Stimulated activated CD4-positive, alpha-beta T cell treated with anti-CD3 and anti-CD28 coated beads, Interleukin-12 subunit alpha, Interleukin-12 subunit beta, amount 100 ng/mL, for 24 hours (primary cell): ENCODE measurements around the gene SAMD4B.
"Not testable (repeated sequence)": the region's sequence is repeated elsewhere in the genome, so short reads cannot be mapped to it uniquely, and the experiment has no call there.

ENCODE experiments used
- DNase-seq, 2 experiments: peaks; one replicate each; pipeline ENCODE4 v3.0.0-alpha.2; 2020; ENCODE audit warnings: low read depth in 2 of 2

The SAMD4B gene

GRCh38 chr19:39369200-39369599, 27.0 kb downstream of the SAMD4B start:
- DNase-seq, result no peak

DNA sequence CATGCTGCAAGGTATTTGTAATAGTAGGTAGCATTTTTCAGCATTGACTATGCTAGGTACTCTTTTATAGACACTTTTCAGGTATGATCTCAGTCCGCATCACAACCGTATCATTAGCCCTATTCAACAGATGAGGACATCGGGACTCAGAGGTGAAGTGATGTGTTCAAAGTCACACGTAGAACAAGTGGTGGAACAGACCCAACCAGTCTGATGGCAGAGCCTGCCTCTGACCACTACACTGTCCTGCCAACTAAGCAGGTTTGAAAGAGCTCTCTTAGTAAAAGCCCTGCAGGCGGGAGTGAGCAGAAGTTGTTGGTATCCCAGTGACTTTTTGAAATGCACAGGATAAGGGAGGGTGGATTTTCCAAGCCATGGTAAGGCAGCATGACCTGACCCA, 28.5 kb downstream of the SAMD4B start:
- no peak for DNase-seq

DNA sequence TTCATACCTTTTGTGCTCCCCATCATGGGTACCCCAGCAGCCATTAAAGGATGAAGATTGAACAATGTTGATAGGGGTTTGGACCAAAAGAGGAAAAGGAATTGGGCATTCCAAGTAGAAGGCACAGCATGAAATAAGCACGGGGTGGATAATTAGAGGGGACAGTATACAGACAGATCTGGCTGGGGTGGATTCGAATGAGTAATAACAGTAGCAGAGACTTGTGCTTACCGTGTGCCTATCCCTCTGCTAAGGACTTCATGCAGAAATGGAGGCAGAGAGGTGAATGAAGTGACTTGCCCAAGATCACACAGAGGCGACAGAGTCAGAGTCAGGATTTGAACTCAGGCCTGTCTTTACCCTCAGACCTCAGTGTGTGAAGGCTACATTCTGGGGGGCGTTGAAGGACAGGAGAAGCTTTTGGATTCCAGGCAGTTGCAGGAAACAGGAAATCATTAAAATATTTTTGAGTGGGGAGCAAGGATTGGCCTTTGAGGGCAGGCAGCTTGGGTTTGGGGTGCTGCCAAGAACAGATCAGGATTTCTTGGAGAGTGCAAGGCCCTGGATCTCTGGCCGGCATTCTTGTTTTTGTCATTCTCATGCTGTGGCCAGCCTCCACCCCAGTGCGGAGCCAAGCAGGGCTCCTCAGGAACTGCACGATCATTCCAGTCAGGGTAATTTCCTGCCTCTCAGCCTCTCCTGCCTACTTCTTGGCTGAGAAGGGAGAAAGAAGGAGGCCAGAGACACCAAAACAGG, 30.0 kb downstream of the SAMD4B start:
- no peak for DNase-seq

DNA sequence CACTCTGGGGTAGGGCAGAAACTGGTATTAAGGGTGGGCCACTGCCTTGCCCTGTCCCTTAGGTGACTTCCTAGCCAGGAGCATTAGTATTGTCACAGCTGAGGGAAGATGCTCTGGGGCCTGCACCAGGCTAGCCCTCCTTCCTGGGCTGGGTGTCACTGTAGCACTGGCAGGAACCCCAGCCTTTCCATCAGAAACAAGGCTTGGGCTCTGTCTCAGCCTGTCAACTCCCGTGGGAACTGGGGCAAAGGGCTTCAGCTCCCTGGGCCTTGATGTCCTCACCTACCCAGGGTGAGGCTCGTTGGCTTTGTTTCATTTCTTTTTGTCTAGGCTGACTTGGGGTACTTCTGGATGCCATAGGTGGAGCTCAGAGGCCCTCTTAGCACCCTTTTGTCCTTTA, 30.7 kb downstream of the SAMD4B start:
- no peak for DNase-seq

DNA sequence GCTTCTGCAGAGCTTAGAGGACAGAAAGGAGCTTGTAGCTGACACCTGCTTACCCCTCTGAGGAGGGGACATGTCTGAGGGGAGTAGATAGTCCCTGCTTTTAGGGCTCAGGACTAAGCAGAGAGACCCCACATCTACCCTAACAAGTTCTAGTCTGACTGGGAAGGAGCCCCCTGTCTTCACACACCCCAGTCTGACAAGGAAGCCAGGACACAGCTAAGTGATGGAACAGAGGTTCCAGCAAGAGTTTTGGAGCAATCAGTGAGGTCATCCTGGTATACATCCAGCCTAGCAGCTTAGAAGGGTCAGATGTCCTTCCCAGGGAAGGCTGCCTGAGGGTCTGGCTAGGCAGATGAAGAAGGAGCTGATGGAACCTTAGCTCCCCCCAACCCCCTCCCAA, 33.7 kb downstream of the SAMD4B start:
- no peak for DNase-seq

- no peak for DNase-seq
These were observed 35.4 kb downstream of the SAMD4B start for GRCh38 chr19:39377373-39378362.

DNA sequence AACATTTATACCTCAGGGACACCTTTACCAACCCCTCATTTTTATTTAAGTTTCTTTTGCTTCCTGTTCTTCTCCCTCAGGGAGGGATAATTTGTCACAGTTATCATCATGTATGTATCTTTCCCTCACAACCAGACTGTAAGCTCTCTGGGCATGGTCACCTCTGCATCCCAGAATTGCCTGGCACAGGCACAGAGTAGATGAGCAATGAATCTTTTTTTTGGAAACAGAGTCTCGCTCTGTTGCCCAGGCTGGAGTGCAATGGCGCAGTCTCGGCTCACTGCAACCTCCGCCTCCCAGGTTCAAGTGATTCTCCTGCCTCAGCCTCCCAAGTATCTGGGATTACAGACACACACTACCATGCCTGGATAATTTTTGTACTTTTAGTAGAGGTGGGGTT, 37.1 kb downstream of the SAMD4B start:
- DNase-seq, result not testable (repeated sequence)

DNA sequence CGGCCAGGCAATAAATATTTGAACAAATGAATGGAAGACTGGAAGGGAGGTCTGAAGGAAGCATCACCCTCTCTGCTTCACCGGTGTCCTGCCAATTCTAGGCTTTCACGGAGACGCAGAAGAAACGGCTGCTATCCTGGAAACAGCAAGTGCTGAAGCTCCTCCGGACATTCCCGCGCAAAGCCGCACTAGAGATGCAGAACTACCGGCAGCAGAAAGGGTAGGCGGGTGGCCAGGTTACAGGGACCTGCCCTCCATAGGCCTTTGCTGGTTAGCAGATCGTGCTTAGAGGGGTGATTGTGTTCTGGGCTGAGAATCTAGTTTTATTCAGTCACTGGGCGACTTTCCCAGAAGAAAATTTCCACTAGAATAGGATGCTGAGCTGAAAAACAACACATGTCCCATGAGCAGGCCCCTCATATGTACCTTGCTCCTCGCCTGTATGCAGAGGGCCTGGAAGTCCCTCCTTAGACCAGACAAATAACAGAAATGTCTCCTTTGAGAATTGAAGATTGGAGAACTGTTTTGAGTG, 37.7 kb downstream of the SAMD4B start:
- DNase-seq, result no peak

GRCh38 chr19:39380521-39381502, 38.6 kb downstream of the SAMD4B start:
- DNase-seq, result no peak

DNA sequence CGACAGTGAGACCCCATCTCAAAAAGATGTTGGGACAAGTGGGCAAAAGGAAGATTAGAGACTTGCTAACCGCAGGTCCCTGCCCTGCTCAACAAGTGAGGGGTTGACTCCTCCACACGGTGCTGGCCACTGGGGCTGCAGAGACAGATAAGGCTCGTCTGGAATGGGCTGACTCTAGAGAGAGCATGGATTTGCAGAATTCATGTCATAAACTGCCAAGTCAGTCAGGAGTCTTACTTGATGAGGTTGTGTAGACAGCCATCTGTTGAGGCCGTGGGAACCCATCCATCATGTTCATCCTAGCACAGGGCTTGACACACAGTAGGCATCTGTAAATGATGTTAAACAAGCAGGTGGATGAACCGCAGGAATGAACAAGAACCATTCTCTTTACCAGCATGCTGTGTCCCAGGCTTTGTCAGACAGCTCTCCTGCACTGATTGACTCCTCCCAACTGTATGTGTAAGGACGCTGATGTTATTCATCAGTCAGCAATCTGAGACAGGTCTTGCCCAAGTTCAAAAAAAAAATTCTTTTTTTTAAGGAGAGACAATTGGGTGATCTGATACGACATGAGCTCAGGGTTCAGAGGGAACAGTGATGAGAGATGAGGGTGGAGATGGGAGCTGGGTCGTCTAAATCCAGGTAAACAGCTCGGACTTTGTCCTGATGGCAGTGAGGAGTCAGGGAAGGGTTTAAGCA, 39.8 kb downstream of the SAMD4B start:
- DNase-seq, result no peak

- DNase-seq, result no peak
These were observed 41.0 kb downstream of the SAMD4B start for GRCh38 chr19:39382991-39383828.

DNA sequence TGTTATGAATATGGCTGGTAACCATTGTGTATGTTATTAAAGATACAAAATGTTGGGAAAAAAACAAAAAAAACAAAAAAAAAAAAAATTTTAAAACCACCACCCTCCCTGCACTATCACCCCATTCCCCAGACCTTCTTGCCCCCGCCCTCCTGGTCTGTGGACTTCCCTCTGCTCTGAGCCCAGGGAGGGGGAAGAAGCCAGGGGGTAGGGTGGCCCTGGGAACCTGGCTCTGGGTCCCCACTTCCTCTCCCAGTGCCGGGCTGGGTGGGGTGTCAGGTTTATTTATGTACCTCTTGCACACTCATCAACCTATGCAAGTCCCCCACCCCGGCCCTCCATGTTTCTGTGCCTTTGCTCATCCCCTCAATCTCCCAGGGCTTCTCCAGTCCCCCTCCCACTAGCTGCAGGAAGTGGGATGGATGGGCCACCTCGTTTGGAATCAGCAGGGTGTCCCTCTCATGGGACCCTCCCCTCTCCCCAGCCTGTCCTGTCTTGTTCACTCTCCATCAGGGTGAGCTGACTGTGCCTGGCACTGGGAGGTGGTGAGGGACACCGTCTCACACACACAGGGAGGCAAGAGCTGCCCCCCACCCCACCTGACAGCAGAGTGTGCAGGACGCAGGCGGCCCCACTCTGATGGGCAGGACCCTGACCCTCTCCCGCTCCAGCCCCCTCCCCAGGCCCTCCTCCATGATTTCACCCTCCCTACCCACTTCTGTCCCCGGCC, 42.8 kb downstream of the SAMD4B start:
- no peak for DNase-seq

GRCh38 chr19:39385629-39386411, 43.6 kb downstream of the SAMD4B start:
- no peak for DNase-seq

GRCh38 chr19:39386557-39386956, 44.3 kb downstream of the SAMD4B start:
- no peak for DNase-seq

DNA sequence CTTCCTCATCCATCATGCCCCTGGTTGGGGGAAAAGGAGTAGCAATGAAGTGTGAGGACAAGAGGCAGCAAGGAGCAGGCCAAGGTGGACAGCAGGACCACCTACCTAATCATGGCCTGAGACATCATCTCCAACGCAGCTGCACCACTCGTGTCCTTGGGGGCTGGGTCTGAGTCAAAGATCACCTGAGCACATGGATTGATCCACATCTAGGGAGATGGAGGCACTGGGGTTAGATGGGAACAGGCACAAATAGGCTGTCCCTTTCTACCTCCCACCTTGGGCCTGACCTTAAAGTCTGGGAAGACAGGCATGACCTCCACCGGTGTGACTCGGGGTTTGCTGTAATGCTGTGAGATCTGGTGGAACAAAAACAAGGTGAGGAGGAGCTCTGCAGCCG, 46.4 kb downstream of the SAMD4B start:
- no peak for DNase-seq

- DNase-seq, result no peak
These were observed 47.6 kb downstream of the SAMD4B start for GRCh38 chr19:39389631-39390414.

DNA sequence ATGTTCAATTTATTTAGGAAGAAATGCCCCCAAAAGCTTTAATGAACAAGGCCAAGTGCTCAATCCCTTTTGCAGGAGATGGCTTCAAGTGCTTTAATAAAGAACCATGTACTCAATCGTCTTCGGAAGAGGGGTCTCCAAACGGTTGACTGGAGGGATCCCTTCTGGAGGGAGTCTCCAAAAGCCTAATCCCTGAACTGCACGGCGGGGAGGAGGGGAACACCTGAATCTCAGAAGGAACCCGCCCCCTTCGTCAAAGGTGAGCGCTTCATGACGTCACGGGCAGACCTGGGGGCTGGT, 48.2 kb downstream of the SAMD4B start:
- no peak for DNase-seq
